ENCODE measurements around the gene MCOLN1. TPM values are rescaled to one million over a fixed set of nuclear protein-coding genes. Genes with fewer than 3 reads are reported as not detected.

Gene MCOLN1
- total RNA-seq, 1 donor from 2014 or later: 20.7 TPM

GRCh38 chr19:7504684-7505083 is 17.7 kb upstream of the MCOLN1 start:
- no peak for TF ChIP-seq CTCF (IDR thresholded peaks at IDR 0.05; ENCODE audit: unreplicated experiment)
- Mint-ChIP-seq H3K4me3 (no peak overlapping the region), H3K36me3 (no peaks in the 10 kb centered on the region), H3K4me1 (no peaks in the 10 kb centered on the region), H3K9me3 (no peaks in the 10 kb centered on the region), H3K27ac (no peak overlapping the region), H3K27me3 (ENCODE audit: low read depth) (peaks cover 14% of the 10 kb centered on the region)
- DNase-seq (ENCODE audit: low spot score in 2 of 2, unreplicated experiment in 2 of 2): no peak

GRCh38 chr19:7505288-7505681 is 17.1 kb upstream of the MCOLN1 start:
- no peak for DNase-seq (ENCODE audit: low spot score in 2 of 2, unreplicated experiment in 2 of 2)
- no peaks in the 10 kb centered on the region for H3K9me3 Mint-ChIP-seq
- H3K4me1 Mint-ChIP-seq: no peaks in the 10 kb centered on the region
- H3K4me3 Mint-ChIP-seq: no peak overlapping the region
- H3K36me3 Mint-ChIP-seq: no peaks in the 10 kb centered on the region
- no peak overlapping the region for H3K27ac Mint-ChIP-seq
- H3K27me3 Mint-ChIP-seq (ENCODE audit: low read depth): peaks cover 12% of the 10 kb centered on the region
- no peak for TF ChIP-seq CTCF (IDR thresholded peaks at IDR 0.05; ENCODE audit: unreplicated experiment)

GRCh38 chr19:7505682-7506384 is 16.6 kb upstream of the MCOLN1 start:
- H3K4me1 Mint-ChIP-seq: no peaks in the 10 kb centered on the region
- no peak for TF ChIP-seq CTCF (IDR thresholded peaks at IDR 0.05; ENCODE audit: unreplicated experiment)
- no peaks in the 10 kb centered on the region for H3K9me3 Mint-ChIP-seq
- H3K27me3 Mint-ChIP-seq (ENCODE audit: low read depth): peaks cover 11% of the 10 kb centered on the region
- peak overlapping the region; percentile 8 for H3K4me3 Mint-ChIP-seq
- DNase-seq (ENCODE audit: low spot score in 2 of 2, unreplicated experiment in 2 of 2): no peak
- no peaks in the 10 kb centered on the region for H3K36me3 Mint-ChIP-seq
- no peak overlapping the region for H3K27ac Mint-ChIP-seq

GRCh38 chr19:7506385-7507328 is 15.8 kb upstream of the MCOLN1 start:
- Mint-ChIP-seq H3K27ac (no peak overlapping the region), H3K36me3 (no peaks in the 10 kb centered on the region), H3K9me3 (no peaks in the 10 kb centered on the region), H3K4me3 (no peak overlapping the region), H3K4me1 (no peaks in the 10 kb centered on the region), H3K27me3 (ENCODE audit: low read depth) (peaks cover 6% of the 10 kb centered on the region)
- no peak for TF ChIP-seq CTCF (IDR thresholded peaks at IDR 0.05; ENCODE audit: unreplicated experiment)
- no peak for DNase-seq (ENCODE audit: low spot score in 2 of 2, unreplicated experiment in 2 of 2)

- TF ChIP-seq CTCF (IDR thresholded peaks at IDR 0.05; ENCODE audit: unreplicated experiment): no peak
- H3K27ac Mint-ChIP-seq: no peak overlapping the region
- peaks cover 1% of the 10 kb centered on the region for H3K27me3 Mint-ChIP-seq (ENCODE audit: low read depth)
- H3K36me3 Mint-ChIP-seq: no peaks in the 10 kb centered on the region
- H3K4me3 Mint-ChIP-seq: no peak overlapping the region
- DNase-seq (ENCODE audit: low spot score in 2 of 2, unreplicated experiment in 2 of 2): no peak
- H3K9me3 Mint-ChIP-seq: no peaks in the 10 kb centered on the region
- H3K4me1 Mint-ChIP-seq: peaks cover 5% of the 10 kb centered on the region
Measured at GRCh38 chr19:7507884-7508283, 14.5 kb upstream of the MCOLN1 start.

All from mesothelial cell of epicardium (in vitro differentiated cells).